ENCODE measurements around the gene MEOX2.

Gene MEOX2

DNA sequence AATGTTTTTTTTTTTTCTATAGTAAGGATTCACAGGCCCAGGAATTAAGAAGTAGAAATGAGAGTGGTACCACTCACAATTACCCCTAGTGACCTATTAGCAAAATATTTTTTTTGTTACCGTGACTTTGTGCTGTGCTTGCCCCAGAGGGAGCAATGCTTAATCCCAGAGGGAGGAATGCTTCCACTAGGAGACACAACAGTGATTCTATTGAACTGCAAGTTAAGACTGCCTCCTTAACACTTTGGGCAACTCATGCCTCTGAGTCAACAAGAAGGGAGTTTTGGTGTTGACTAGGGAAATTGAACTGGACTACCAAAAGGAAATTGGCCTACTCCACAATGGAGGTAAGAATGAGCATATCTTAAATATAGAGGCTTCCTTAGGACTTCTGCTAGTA, 17.2 kb upstream of the MEOX2 start:
- DNase-seq (ENCODE audit: insufficient read length, low spot score) (no peak), FAIRE-seq (no peak)
- TF ChIP-seq PAX5 (IDR thresholded peaks at IDR 0.05; ENCODE audit: insufficient read depth, low read length, severe bottlenecking): no peak
- TF ChIP-seq POU2F2 (IDR thresholded peaks at IDR 0.05; ENCODE audit: low read depth, low read length): no peak
- no peak for TF ChIP-seq POLR2A (IDR thresholded peaks at IDR 0.05; ENCODE audit: low read depth, low read length)
- TF ChIP-seq TAF1 (IDR thresholded peaks at IDR 0.05; ENCODE audit: low read depth, low read length): no peak
- TF ChIP-seq POLR2AphosphoS5 (IDR thresholded peaks at IDR 0.05; ENCODE audit: low read depth, low read length): no peak
- TF ChIP-seq SPI1 (IDR thresholded peaks at IDR 0.05; ENCODE audit: low read depth, low read length): no peak

DNA sequence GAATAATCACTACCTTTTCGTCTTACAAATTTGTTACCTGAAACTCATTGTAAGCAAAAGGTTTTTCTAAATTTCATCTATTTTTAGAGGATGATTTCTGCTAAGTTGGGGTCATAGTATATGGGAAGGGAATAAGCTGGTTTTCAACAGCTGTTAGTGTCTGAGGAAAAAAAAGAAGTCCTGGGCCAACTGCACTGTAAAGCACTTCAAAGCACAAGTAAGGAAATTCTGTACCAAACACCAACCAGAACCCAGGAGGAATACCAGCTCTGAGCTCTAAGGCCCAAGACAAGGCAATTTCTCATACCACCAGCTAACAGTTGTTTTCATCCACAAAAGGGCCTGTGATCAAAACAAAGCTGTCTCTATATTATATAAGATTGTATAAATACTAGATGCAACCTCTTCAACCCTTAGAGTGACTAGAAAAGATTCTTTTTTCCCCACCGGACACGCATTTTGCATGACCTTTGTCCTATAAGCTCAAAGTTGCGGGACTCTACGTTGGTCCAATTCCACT, 6.1 kb upstream of the MEOX2 start:
- no peak for TF ChIP-seq POU2F2 (IDR thresholded peaks at IDR 0.05; ENCODE audit: low read depth, low read length)
- FAIRE-seq (no peak), DNase-seq (ENCODE audit: insufficient read length, low spot score) (no peak)

DNA sequence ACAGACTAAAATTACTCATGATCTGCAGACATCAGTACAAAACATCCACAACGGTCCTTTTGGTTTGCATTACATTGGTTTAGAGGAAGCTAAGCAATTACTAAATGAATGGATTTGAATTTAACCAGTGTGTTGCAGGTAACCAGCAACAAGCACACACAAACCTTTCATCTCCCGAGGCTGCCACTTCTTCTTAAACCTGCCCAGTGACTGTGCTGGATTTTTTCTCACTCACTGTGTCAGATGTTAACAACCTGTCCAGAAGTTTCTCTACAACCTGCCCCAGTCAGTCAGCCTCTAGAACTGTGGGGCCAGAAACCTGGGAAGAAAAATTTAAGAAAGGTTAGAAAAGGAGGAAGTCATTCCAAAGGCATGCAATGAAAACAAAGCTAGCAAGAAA, 2.4 kb upstream of the MEOX2 start:
- no peak for DNase-seq (ENCODE audit: insufficient read length, low spot score)
- no peak for FAIRE-seq
- TF ChIP-seq POLR2A (IDR thresholded peaks at IDR 0.05; ENCODE audit: low read depth, low read length) (no peak), SPI1 (IDR thresholded peaks at IDR 0.05; ENCODE audit: low read depth, low read length) (no peak), POLR2AphosphoS5 (IDR thresholded peaks at IDR 0.05; ENCODE audit: low read depth, low read length) (no peak), POU2F2 (IDR thresholded peaks at IDR 0.05; ENCODE audit: low read depth, low read length) (no peak), PAX5 (IDR thresholded peaks at IDR 0.05; ENCODE audit: insufficient read depth, low read length, severe bottlenecking) (no peak), TAF1 (IDR thresholded peaks at IDR 0.05; ENCODE audit: low read depth, low read length) (no peak)

DNA sequence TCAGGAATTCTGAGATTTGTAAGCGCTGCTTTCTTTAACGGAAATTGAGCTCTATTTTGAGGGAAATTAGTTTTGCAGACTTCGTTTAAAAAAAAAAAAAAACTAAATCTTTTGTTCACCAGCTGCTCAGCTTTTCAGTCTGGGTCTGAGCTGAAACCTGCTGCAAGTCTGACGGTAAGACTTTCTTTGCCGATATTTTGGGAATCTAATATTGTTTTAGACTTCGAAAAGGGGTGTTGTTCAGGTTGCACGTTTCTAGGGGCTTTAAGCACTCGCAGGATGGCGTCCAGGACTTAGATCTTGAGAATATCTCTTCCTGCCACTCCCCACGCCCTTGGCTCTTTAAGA, 1.8 kb upstream of the MEOX2 start:
- no peak for FAIRE-seq
- DNase-seq (ENCODE audit: insufficient read length, low spot score): no peak
- TF ChIP-seq POLR2A (IDR thresholded peaks at IDR 0.05; ENCODE audit: low read depth, low read length): no peak
- no peak for TF ChIP-seq POU2F2 (IDR thresholded peaks at IDR 0.05; ENCODE audit: low read depth, low read length)
- TF ChIP-seq SPI1 (IDR thresholded peaks at IDR 0.05; ENCODE audit: low read depth, low read length): no peak
- TF ChIP-seq TAF1 (IDR thresholded peaks at IDR 0.05; ENCODE audit: low read depth, low read length): no peak
- TF ChIP-seq POLR2AphosphoS5 (IDR thresholded peaks at IDR 0.05; ENCODE audit: low read depth, low read length): no peak
- no peak for TF ChIP-seq PAX5 (IDR thresholded peaks at IDR 0.05; ENCODE audit: insufficient read depth, low read length, severe bottlenecking)

DNA sequence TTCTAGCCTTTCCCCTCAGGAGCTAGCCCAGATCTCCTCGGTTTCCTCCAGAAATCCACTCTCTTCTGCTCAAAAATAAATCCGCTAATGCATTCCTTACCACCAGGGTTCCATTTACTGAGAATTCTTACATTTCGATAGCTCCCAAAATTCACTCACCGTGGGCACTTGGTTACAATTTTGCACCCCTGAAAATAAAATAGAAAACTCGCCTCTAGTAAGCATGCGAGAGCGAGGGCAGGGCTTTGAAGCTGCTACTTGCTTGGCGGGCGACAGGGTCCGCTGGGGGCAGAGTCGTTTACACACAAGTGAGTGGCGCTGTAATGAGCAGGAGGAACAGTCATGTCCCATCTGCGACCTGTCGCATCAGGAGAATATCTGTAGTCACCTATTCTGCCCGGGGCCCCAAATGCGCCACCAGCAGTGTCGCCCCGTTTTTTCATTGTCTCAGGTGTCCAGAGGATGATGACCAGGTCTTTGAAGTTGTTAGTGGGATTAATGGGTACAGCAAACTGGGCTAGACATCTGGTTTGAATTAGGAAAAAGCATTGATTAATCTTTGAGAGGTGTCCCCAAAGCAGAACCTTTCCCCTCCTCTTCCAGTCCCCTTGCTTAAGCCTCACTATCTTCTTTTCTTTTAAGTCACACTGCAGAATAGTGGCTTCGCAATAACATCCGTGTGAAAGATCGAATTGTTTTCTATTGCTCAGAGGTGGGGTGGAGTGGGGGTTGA, 1.2 kb upstream of the MEOX2 start:
- TF ChIP-seq TAF1 (IDR thresholded peaks at IDR 0.05; ENCODE audit: low read depth, low read length): no peak
- no peak for FAIRE-seq
- DNase-seq (ENCODE audit: insufficient read length, low spot score): no peak

GRCh38 chr7:15686957-15687545, 568 bp upstream of the MEOX2 start:
- FAIRE-seq (no peak), DNase-seq (ENCODE audit: insufficient read length, low spot score) (no peak)
- TF ChIP-seq PAX5 (IDR thresholded peaks at IDR 0.05; ENCODE audit: insufficient read depth, low read length, severe bottlenecking) (no peak), POLR2A (IDR thresholded peaks at IDR 0.05; ENCODE audit: low read depth, low read length) (no peak), POU2F2 (IDR thresholded peaks at IDR 0.05; ENCODE audit: low read depth, low read length) (no peak), POLR2AphosphoS5 (IDR thresholded peaks at IDR 0.05; ENCODE audit: low read depth, low read length) (no peak), SPI1 (IDR thresholded peaks at IDR 0.05; ENCODE audit: low read depth, low read length) (no peak)

DNA sequence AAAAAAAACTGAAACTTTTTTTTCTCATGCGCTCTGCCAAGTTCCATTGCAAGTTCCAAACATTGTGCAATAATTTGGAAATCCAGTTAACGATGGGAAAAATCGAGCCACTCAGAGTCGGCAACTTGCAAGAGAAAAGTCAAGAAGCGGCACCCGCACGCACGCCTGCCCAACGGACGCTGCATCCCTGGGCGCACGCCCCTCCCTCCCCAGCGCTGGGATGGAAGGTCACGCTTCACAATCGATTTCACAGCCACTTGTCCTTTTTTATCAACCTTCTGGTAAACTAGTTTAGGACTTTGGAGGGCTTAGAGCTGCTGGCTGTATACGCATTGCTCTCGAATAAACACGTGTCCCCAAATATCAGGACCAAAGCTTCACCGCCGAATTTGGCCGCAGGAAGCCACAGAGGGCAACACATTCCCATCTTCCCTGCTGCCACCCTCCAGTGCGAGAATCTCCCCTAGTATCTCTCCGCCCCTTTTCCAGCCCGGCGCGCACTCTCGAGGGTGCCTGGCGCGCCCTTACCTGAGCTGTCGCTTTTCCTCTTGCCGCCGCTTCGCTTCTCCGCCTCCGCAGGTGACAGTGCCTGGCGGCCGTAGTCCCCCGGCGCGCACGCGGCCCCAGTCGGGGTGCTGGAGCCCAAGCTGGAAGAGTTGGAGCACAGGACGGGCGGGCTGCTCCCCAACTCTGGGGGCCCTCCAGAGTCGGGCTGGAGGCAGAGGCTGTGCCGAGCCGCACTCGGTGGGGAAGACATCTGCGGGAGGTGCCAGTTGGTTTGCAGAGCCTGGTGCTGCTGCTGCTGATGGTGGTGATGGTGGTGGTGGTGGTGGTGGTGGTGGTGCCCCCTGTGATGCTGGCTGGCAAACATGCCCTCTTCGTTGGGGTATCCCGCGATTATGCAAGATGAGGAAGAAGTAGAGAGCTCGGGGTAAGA, 857 bp downstream of the MEOX2 start:
- DNase-seq (ENCODE audit: insufficient read length, low spot score) (no peak), FAIRE-seq (no peak)
- no peak for TF ChIP-seq POLR2A (IDR thresholded peaks at IDR 0.05; ENCODE audit: low read depth, low read length)
- no peak for TF ChIP-seq TAF1 (IDR thresholded peaks at IDR 0.05; ENCODE audit: low read depth, low read length)
- no peak for TF ChIP-seq POLR2AphosphoS5 (IDR thresholded peaks at IDR 0.05; ENCODE audit: low read depth, low read length)
- TF ChIP-seq SPI1 (IDR thresholded peaks at IDR 0.05; ENCODE audit: low read depth, low read length): no peak
- TF ChIP-seq PAX5 (IDR thresholded peaks at IDR 0.05; ENCODE audit: insufficient read depth, low read length, severe bottlenecking): no peak
- no peak for TF ChIP-seq POU2F2 (IDR thresholded peaks at IDR 0.05; ENCODE audit: low read depth, low read length)

DNA sequence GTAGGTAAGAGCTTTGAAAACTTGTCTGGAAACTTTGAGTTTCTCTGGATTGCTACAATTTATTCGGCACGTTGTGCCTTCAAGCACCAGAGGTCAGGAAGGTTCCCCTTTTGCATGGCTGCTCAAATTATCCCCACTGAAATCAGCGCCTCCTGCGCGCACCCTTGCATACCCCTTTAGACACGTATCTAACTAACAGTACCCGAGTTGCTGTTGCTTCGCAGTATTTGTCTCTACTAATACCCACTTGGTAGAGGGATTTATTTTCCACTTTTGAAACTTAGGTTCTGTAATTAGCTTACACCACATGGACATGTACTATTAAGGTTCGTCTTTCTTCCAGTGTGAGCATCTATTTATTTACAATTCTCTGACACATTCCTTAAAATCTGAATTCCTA, 1.6 kb downstream of the MEOX2 start:
- DNase-seq (ENCODE audit: insufficient read length, low spot score): no peak
- no peak for FAIRE-seq

DNA sequence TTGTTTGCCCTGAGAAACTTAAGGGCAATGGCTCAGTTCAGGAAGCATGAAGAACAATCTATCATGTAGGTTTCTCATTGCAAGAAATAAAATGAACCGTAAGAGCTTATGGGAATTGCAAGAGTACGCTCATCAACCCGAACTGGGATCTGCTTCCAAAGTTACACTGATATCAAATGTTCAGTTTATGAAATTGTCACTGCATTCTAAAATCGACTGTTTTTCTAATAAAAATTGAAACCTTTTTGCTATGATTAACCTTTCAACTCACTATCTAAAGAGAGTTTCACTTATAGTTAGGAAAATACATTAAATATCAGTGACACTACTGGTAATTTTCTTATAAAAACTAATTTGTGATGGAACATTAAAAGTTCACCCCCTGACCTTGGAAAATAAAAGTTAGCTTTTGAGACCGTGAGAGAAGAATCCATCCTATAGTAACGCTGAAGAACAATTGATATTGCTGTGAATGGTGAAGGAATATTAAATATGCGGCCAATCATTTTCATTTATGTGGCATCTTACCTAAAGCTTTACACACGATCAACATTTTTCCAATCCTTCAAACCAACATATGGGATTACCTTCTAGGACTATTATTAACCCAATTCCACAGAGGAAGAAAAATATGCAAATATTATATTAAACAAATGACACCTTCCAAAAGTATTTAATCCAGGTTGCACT, 2.2 kb downstream of the MEOX2 start:
- no peak for DNase-seq (ENCODE audit: insufficient read length, low spot score)
- no peak for FAIRE-seq
- TF ChIP-seq TAF1 (IDR thresholded peaks at IDR 0.05; ENCODE audit: low read depth, low read length) (no peak), POU2F2 (IDR thresholded peaks at IDR 0.05; ENCODE audit: low read depth, low read length) (no peak), PAX5 (IDR thresholded peaks at IDR 0.05; ENCODE audit: insufficient read depth, low read length, severe bottlenecking) (no peak), SPI1 (IDR thresholded peaks at IDR 0.05; ENCODE audit: low read depth, low read length) (no peak), POLR2AphosphoS5 (IDR thresholded peaks at IDR 0.05; ENCODE audit: low read depth, low read length) (no peak), POLR2A (IDR thresholded peaks at IDR 0.05; ENCODE audit: low read depth, low read length) (no peak)

More for the DNA sequence above, 1.6 kb downstream of the MEOX2 start:
- TF ChIP-seq POLR2A (IDR thresholded peaks at IDR 0.05; ENCODE audit: low read depth, low read length) (no peak), PAX5 (IDR thresholded peaks at IDR 0.05; ENCODE audit: insufficient read depth, low read length, severe bottlenecking) (no peak), SPI1 (IDR thresholded peaks at IDR 0.05; ENCODE audit: low read depth, low read length) (no peak), POU2F2 (IDR thresholded peaks at IDR 0.05; ENCODE audit: low read depth, low read length) (no peak), POLR2AphosphoS5 (IDR thresholded peaks at IDR 0.05; ENCODE audit: low read depth, low read length) (no peak), TAF1 (IDR thresholded peaks at IDR 0.05; ENCODE audit: low read depth, low read length) (no peak)

Measured in GM12891 (cell line).